Smooth muscle cell (in vitro differentiated cells): Measurements from ENCODE around the gene RTTN. TPM values are rescaled to one million over a fixed set of nuclear protein-coding genes. Genes with fewer than 3 reads are reported as not detected.
A peak's percentile ranks its signal among the peaks of the same experiment; 100 is the strongest.

Source experiments
- DNase-seq: peaks from one replicate; lab custom pipeline; 2025; ENCODE audit not compliant: unreplicated experiment; lab: John Stamatoyannopoulos, UW
- H2AFZ ChIP-seq: fragments of 200-600 bp; sonication (generic); 2 replicates; pipeline ENCODE4 v1.6.0; 2016; ENCODE audit warnings: antibody characterized with exemption, low read depth, mild to moderate bottlenecking
- H3F3A ChIP-seq: fragments of 200-600 bp; sonication (generic); 2 replicates; pipeline ENCODE4 v1.6.0; 2017; ENCODE audit warnings: antibody characterized with exemption, low read depth
- H3K27ac ChIP-seq: fragments of 200-600 bp; sonication (generic); 2 replicates; pipeline ENCODE4 v1.5.1; 2016; ENCODE audit warnings: low read depth, mild to moderate bottlenecking
- H3K27me3 ChIP-seq: fragments of 200-600 bp; sonication (generic); 2 replicates; pipeline ENCODE4 v1.6.1; 2016; ENCODE audit warnings: low read depth, mild to moderate bottlenecking
- H3K36me3 ChIP-seq: fragments of 200-600 bp; sonication (generic); 2 replicates; pipeline ENCODE4 v1.5.1; 2016; ENCODE audit warnings: low read depth
- H3K4me1 ChIP-seq: fragments of 200-600 bp; sonication (generic); 2 replicates; pipeline ENCODE4 v1.5.1; 2016; ENCODE audit warnings: low read depth
- H3K4me2 ChIP-seq: fragments of 200-600 bp; sonication (generic); 2 replicates; pipeline ENCODE4 v1.6.0; 2016; ENCODE audit warnings: mild to moderate bottlenecking
- H3K4me3 ChIP-seq: fragments of 200-600 bp; sonication (generic); 2 replicates; pipeline ENCODE4 v1.5.1; 2016; ENCODE audit warnings: mild to moderate bottlenecking
- H3K79me2 ChIP-seq: fragments of 200-600 bp; sonication (generic); 2 replicates; pipeline ENCODE4 v1.6.0; 2016; ENCODE audit warnings: low read depth, mild to moderate bottlenecking
- H3K9ac ChIP-seq: fragments of 200-600 bp; sonication (generic); 2 replicates; pipeline ENCODE4 v1.6.0; 2016; ENCODE audit warnings: low read depth
- H3K9me3 ChIP-seq: fragments of 200-600 bp; sonication (generic); replicated peaks from 2 replicates; pipeline ENCODE4 v1.5.1; 2016; ENCODE audit warnings: low read depth
- H4K20me1 ChIP-seq: fragments of 200-600 bp; sonication (generic); 2 replicates; pipeline ENCODE4 v1.6.0; 2016; ENCODE audit warnings: low read depth
- WGBS: methylation state at CpG from one replicate; pipeline ENCODE4 v1.1.7; 2016; ENCODE audit warnings: low lambda C conversion rate; 5-methylcytosine and 5-hydroxymethylcytosine counted together
- polyA plus RNA-seq: library from polyadenylated mRNA; unstranded; fragments of >200 nt; fragmentation: Nextera tagmentation; extraction: Ambion mirVana; gene quantifications from 2 replicates; pipeline ENCODE4 v1.2.1, GENCODE V29; 2016
- total RNA-seq: library from RNA; depleted of rRNA; stranded (reverse); fragments of >200 nt; gene quantifications from 2 replicates; pipeline ENCODE4 v1.2.3, GENCODE V29; 2014
- TF ChIP-seq, protein P1 (sequence below): fragments of 200-600 bp; sonication (generic); IDR thresholded peaks from 2 replicates; pipeline ENCODE4 v1.5.1; 2017; ENCODE audit warnings: borderline replicate concordance, mild to moderate bottlenecking, antibody characterized with exemption; ENCODE audit not compliant: insufficient read depth, poor library complexity, severe bottlenecking

RTTN gene
- total and polyA plus RNA-seq, 2 experiments from 2014 or later: 3.6 to 17.3 TPM

DNA sequence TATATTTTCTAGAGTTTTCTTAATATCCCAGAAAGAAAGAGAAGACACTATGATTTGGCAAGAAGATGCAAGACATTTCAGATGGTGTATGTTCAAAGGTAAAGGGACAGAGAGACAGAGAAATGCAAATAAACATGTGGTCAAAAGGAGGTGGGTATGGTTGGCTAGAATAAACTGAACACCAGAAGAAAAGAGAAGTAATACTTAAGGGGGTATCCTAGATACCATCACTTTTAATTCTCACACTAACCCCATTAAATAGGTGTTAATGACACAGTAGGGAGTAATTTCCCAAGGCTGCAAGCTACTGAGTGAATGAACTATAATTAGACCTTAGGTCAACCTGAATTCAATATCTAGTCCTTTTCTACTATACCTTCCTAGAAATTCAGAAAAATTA, 146.6 kb downstream of the RTTN start:
- no peak for DNase-seq
- no peaks in the 10 kb centered on the region for H3K4me1 ChIP-seq
- no peaks in the 10 kb centered on the region for H3K36me3 ChIP-seq
- no peak overlapping the region for H3K27ac ChIP-seq
- H3K9ac ChIP-seq: no peak overlapping the region
- no peak overlapping the region for H3K4me3 ChIP-seq
- H2AFZ ChIP-seq: no peak overlapping the region
- H4K20me1 ChIP-seq: no peaks in the 10 kb centered on the region
- no peaks in the 10 kb centered on the region for H3K27me3 ChIP-seq
- no peaks in the 10 kb centered on the region for H3K79me2 ChIP-seq
- no peaks in the 10 kb centered on the region for H3F3A ChIP-seq
- H3K9me3 ChIP-seq: no peaks in the 10 kb centered on the region
- TF ChIP-seq, protein P1, sequence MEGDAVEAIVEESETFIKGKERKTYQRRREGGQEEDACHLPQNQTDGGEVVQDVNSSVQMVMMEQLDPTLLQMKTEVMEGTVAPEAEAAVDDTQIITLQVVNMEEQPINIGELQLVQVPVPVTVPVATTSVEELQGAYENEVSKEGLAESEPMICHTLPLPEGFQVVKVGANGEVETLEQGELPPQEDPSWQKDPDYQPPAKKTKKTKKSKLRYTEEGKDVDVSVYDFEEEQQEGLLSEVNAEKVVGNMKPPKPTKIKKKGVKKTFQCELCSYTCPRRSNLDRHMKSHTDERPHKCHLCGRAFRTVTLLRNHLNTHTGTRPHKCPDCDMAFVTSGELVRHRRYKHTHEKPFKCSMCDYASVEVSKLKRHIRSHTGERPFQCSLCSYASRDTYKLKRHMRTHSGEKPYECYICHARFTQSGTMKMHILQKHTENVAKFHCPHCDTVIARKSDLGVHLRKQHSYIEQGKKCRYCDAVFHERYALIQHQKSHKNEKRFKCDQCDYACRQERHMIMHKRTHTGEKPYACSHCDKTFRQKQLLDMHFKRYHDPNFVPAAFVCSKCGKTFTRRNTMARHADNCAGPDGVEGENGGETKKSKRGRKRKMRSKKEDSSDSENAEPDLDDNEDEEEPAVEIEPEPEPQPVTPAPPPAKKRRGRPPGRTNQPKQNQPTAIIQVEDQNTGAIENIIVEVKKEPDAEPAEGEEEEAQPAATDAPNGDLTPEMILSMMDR: no peak
- H3K4me2 ChIP-seq: no peak overlapping the region

DNA sequence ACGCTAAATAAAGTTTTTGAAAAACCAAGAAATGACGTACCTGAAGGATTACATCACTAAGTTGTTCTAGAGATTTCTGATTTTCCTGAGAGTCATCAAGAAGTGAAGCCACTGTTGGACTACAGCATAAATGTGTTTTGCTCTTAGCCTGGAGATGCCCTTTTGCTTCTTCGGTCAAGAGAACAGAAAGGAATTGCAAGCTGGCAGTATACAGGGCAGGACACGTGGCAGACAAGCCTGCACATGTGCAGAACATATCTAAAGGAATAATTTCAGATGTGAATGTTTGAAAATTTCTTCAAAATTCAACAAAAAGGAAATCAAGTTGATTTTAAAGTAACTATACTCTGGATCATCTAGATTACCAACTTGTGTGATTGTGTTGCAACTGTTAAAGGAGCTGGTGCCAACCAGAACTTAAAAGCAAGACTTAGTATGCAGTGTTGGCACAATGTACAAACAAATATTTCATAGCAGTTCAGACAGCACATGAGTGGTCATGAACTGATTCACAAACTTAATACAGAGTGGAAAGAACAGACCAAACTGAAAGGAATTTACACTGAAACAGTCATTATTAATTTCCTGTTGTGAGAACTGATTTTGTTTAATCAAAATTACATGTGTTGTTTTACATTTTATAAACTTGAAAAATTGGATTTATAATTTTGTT, 157.4 kb downstream of the RTTN start:
- peaks cover 3% of the 10 kb centered on the region for H3F3A ChIP-seq
- H3K9me3 ChIP-seq: no peaks in the 10 kb centered on the region
- WGBS: 97% methylated on average over 4 of the region's 4 CpGs
- peak overlapping the region; percentile 3 for H3K9ac ChIP-seq
- DNase-seq: no peak
- H3K36me3 ChIP-seq: no peaks in the 10 kb centered on the region
- peak overlapping the region; percentile 38 for H3K27ac ChIP-seq
- no peak overlapping the region for H3K4me3 ChIP-seq
- peak overlapping the region; percentile 1 for H2AFZ ChIP-seq
- H3K79me2 ChIP-seq: no peaks in the 10 kb centered on the region
- peak overlapping the region; percentile 50 for H3K4me2 ChIP-seq
- no peaks in the 10 kb centered on the region for H4K20me1 ChIP-seq
- H3K27me3 ChIP-seq: no peaks in the 10 kb centered on the region
- TF ChIP-seq, protein P1: no peak
- H3K4me1 ChIP-seq: peaks cover 12% of the 10 kb centered on the region

DNA sequence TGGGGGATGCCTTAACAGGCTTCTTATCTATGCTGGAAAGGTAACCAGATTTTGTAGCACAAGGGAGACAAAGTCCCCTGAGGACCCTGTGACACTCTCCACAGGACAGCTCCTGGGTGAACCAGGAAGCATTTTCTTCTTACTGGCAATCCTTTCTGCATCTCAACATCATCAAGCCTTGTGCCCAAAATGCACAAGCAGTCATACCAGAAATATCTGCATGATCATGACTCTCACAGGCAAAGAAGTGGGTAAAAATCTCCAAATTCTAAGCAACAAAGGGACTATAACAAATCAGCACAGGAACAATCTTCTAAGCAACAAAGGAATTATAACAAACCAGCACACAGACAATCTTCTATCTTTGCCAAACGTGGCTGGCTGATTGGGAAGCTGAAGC, 158.7 kb downstream of the RTTN start:
- H3K9me3 ChIP-seq: no peaks in the 10 kb centered on the region
- H3K36me3 ChIP-seq: no peaks in the 10 kb centered on the region
- H3K27ac ChIP-seq: peak overlapping the region; percentile 90
- no peaks in the 10 kb centered on the region for H3K79me2 ChIP-seq
- H3F3A ChIP-seq: peaks cover 7% of the 10 kb centered on the region
- H3K4me3 ChIP-seq: no peak overlapping the region
- H4K20me1 ChIP-seq: no peaks in the 10 kb centered on the region
- H2AFZ ChIP-seq: no peak overlapping the region
- no peaks in the 10 kb centered on the region for H3K27me3 ChIP-seq
- H3K9ac ChIP-seq: no peak overlapping the region
- TF ChIP-seq, protein P1: no peak
- 74% methylated on average over 1 of the region's 1 CpG for WGBS
- no peak overlapping the region for H3K4me2 ChIP-seq
- no peak for DNase-seq
- peaks cover 12% of the 10 kb centered on the region for H3K4me1 ChIP-seq

DNA sequence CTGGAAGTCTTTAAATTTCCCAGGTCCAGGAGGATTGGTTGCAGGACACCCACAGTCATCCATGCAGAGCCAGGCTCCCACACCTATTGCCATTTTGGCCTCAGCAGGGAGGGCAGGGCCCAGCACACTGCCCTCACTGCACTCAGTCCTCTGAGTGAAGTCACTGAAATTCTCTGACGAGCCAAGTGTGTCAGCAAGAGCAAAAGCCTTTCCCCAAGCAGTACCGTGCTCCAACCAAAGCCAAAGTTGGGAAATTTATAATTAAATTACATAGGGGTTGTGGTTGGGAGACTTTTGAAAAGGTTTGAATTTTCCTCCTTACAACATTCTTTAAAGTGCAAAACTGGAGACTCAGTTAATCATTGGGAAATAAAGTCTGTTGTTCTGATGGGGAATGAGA, 159.3 kb downstream of the RTTN start:
- TF ChIP-seq, protein P1: no peak
- Histone ChIP-seq H3K9ac (no peak overlapping the region), H3K4me2 (no peak overlapping the region), H3K27ac (peak overlapping the region; percentile 90), H3K36me3 (no peaks in the 10 kb centered on the region), H3K4me3 (no peak overlapping the region), H3K27me3 (no peaks in the 10 kb centered on the region), H4K20me1 (no peaks in the 10 kb centered on the region), H2AFZ (peak overlapping the region; percentile 24), H3K79me2 (no peaks in the 10 kb centered on the region), H3F3A (peaks cover 7% of the 10 kb centered on the region), H3K9me3 (no peaks in the 10 kb centered on the region), H3K4me1 (peaks cover 12% of the 10 kb centered on the region)
- WGBS: 78% methylated on average over 2 of the region's 2 CpGs
- DNase-seq: no peak
